Liver (tissue), 9 donors: Measurements from ENCODE around the gene PODN. TPM values are rescaled to one million over a fixed set of nuclear protein-coding genes. Genes with fewer than 3 reads are reported as not detected.

Source experiments
- DNase-seq: peaks from one replicate; pipeline ENCODE4 v3.0.0-alpha.2; 2017; ENCODE audit warnings: low spot score
- H3K27ac ChIP-seq, 2 donors: one replicate each; pipeline ENCODE4 v1.7.0; 2013; ENCODE audit warnings: inconsistent platforms in 2 of 2, low read length in 2 of 2, control low read depth in 1 of 2, low read depth in 1 of 2, mild to moderate bottlenecking in 1 of 2
- H3K27me3 ChIP-seq, 4 donors: one replicate each; pipeline versions ENCODE4 v1.6.1 to v1.7.0; 2013; ENCODE audit warnings: low read length in 3 of 4, inconsistent platforms in 1 of 4, mild to moderate bottlenecking in 1 of 4, moderate library complexity in 1 of 4; ENCODE audit not compliant: control insufficient read depth in 4 of 4, insufficient read depth in 4 of 4
- H3K36me3 ChIP-seq, 4 donors: one replicate each; pipeline versions ENCODE4 v1.6.1 to v1.7.0; 2013; ENCODE audit warnings: low read length in 3 of 4, mild to moderate bottlenecking in 3 of 4, low read depth in 1 of 4, moderate library complexity in 1 of 4; ENCODE audit not compliant: control insufficient read depth in 4 of 4, insufficient read depth in 3 of 4
- H3K4me1 ChIP-seq, 4 donors: one replicate each; pipeline versions ENCODE4 v1.6.1 to v1.7.0; 2013; ENCODE audit warnings: low read length in 3 of 4, mild to moderate bottlenecking in 3 of 4, moderate library complexity in 1 of 4; ENCODE audit not compliant: control insufficient read depth in 4 of 4, insufficient read depth in 4 of 4
- H3K4me3 ChIP-seq, 3 donors: one replicate each; pipeline versions ENCODE4 v1.6.1 to v1.7.0; 2013; ENCODE audit warnings: low read length in 3 of 3, control low read depth in 1 of 3, low read depth in 1 of 3, mild to moderate bottlenecking in 1 of 3
- H3K9ac ChIP-seq, 2 donors: one replicate each; pipeline ENCODE4 v1.7.0; 2013; ENCODE audit warnings: low read length in 2 of 2, mild to moderate bottlenecking in 2 of 2, moderate library complexity in 2 of 2, control low read depth in 1 of 2, low read depth in 1 of 2
- H3K9me3 ChIP-seq, 4 donors: one replicate each; pipeline versions ENCODE4 v1.6.1 to v1.7.0; 2013; ENCODE audit warnings: low read length in 3 of 4; ENCODE audit not compliant: control insufficient read depth in 4 of 4
- EGR1 ChIP-seq, 2 donors: IDR thresholded peaks; 2 replicates each; pipeline ENCODE4 v1.6.1; 2016 to 2018; ENCODE audit warnings: antibody characterized with exemption in 2 of 2, low read depth in 2 of 2
- FOXA1 ChIP-seq: IDR thresholded peaks from 2 replicates; pipeline ENCODE4 v1.6.1; 2016; ENCODE audit warnings: antibody characterized with exemption
- FOXA2 ChIP-seq: IDR thresholded peaks from 2 replicates; pipeline ENCODE4 v1.6.1; 2016; ENCODE audit warnings: antibody characterized with exemption
- GABPA ChIP-seq, 2 donors: IDR thresholded peaks in 1 of 2; conservative IDR thresholded peaks in 1 of 2; 2 replicates each; pipeline ENCODE4 v1.6.1; 2016; ENCODE audit warnings: antibody characterized with exemption in 2 of 2, mild to moderate bottlenecking in 1 of 2, moderate library complexity in 1 of 2
- HNF4A ChIP-seq, 2 donors: conservative IDR thresholded peaks; 2 replicates each; pipeline ENCODE4 v1.6.1; 2016; ENCODE audit warnings: antibody characterized with exemption in 2 of 2, mild to moderate bottlenecking in 2 of 2
- HNF4G ChIP-seq: IDR thresholded peaks from 2 replicates; pipeline ENCODE4 v1.6.1; 2016; ENCODE audit warnings: antibody characterized with exemption
- JUND ChIP-seq, 2 donors: IDR thresholded peaks; 2 replicates each; pipeline ENCODE4 v1.6.1; 2016; ENCODE audit warnings: antibody characterized with exemption in 2 of 2
- NR2F2 ChIP-seq: IDR thresholded peaks from 2 replicates; pipeline ENCODE4 v1.6.1; 2016; ENCODE audit warnings: antibody characterized with exemption
- RAD21 ChIP-seq, 2 donors: IDR thresholded peaks; 2 replicates each; pipeline ENCODE4 v1.6.1; 2016; ENCODE audit warnings: antibody characterized with exemption in 2 of 2, mild to moderate bottlenecking in 2 of 2
- RXRA ChIP-seq, 2 donors: IDR thresholded peaks; 2 replicates each; pipeline ENCODE4 v1.6.1; 2017 to 2018; ENCODE audit warnings: antibody characterized with exemption in 2 of 2, mild to moderate bottlenecking in 1 of 2
- SP1 ChIP-seq: IDR thresholded peaks from 2 replicates; pipeline ENCODE4 v1.6.1; 2018; ENCODE audit warnings: antibody characterized with exemption, mild to moderate bottlenecking
- TAF1 ChIP-seq: conservative IDR thresholded peaks from 2 replicates; pipeline ENCODE4 v1.6.1; 2016; ENCODE audit warnings: antibody characterized with exemption, mild to moderate bottlenecking
- YY1 ChIP-seq: IDR thresholded peaks from 2 replicates; pipeline ENCODE4 v1.6.1; 2016; ENCODE audit warnings: antibody characterized with exemption, mild to moderate bottlenecking
- WGBS: extraction: QIAGEN DNeasy Blood & Tissue Kit; methylation state at CpG from one replicate; pipeline ENCODE4 v1.1.7; 2013; 5-methylcytosine and 5-hydroxymethylcytosine counted together
- polyA plus RNA-seq, 2 donors: library from polyadenylated mRNA; stranded (reverse) in 1 of 2; unstranded in 1 of 2; fragments of 200-250 nt in 1 of 2; fragments of >200 nt in 1 of 2; fragmentation: Nextera tagmentation in 1 of 2; extraction: Ambion mirVana in 1 of 2; gene quantifications; one replicate each; pipeline versions ENCODE4 v1.2.1 to v1.2.3, GENCODE V29; 2013 to 2015
- total RNA-seq, 2 donors: library from RNA; depleted of rRNA; stranded (reverse); fragments of >200 nt; gene quantifications; one replicate each; pipeline ENCODE4 v1.2.3, GENCODE V29; 2014
- TF ChIP-seq, protein P1 (sequence below): IDR thresholded peaks from 2 replicates; pipeline ENCODE4 v1.6.1; 2016; ENCODE audit warnings: antibody characterized with exemption
- TF ChIP-seq, protein P2 (sequence below): IDR thresholded peaks from 2 replicates; pipeline ENCODE4 v1.6.1; 2016; ENCODE audit warnings: antibody characterized with exemption, mild to moderate bottlenecking
- TF ChIP-seq, protein P3 (sequence below): IDR thresholded peaks from 2 replicates; pipeline ENCODE4 v1.6.1; 2016; ENCODE audit warnings: antibody characterized with exemption
- TF ChIP-seq, protein P4 (sequence below): IDR thresholded peaks from 2 replicates; pipeline ENCODE4 v1.6.1; 2016; ENCODE audit warnings: antibody characterized with exemption
- donor health status: healthy.
- donor health status: healthy.
- donor health status: healthy.
- donor health status: healthy.
- donor health status: healthy.

Gene PODN
- total and polyA plus RNA-seq, 4 donors: 1.9 to 10.8 (median 6.3) TPM

DNA sequence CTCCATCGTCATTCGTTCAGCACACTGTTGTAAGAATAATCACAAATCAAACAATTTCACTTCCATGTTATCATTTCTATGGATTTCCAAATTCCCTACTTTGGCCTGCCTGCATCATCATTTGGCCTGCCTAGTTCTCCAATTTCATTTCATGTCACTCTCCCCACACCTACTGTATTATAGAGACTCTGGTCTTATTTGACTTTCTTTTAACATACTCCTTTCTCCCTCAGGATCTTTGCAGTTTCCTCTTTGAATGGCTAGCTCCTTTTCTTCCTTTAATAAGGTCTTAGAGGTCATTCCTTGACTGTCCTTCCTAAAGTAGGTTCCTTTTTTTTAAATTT lies 36.3 kb upstream of the PODN start:
- H3K9ac ChIP-seq: no peak overlapping the region
- no peak overlapping the region for H3K4me3 ChIP-seq
- no peak for DNase-seq
- no peak for TF ChIP-seq EGR1 (IDR thresholded peaks at IDR 0.05; ENCODE audit: low read depth in 2 of 2)
- no peak for TF ChIP-seq HNF4A (conservative IDR thresholded peaks at IDR 0.05)
- no peak for TF ChIP-seq GABPA (IDR thresholded peaks at IDR 0.05 in 1 of 2, conservative IDR thresholded peaks at IDR 0.05 in 1 of 2)
- TF ChIP-seq FOXA1: no peak
- no peak for TF ChIP-seq JUND (IDR thresholded peaks at IDR 0.05)
- no peak for TF ChIP-seq RXRA (IDR thresholded peaks at IDR 0.05)
- TF ChIP-seq, protein P1, sequence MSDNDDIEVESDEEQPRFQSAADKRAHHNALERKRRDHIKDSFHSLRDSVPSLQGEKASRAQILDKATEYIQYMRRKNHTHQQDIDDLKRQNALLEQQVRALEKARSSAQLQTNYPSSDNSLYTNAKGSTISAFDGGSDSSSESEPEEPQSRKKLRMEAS: no peak
- TF ChIP-seq TAF1: no peak
- TF ChIP-seq FOXA2: no peak
- TF ChIP-seq, protein P2, sequence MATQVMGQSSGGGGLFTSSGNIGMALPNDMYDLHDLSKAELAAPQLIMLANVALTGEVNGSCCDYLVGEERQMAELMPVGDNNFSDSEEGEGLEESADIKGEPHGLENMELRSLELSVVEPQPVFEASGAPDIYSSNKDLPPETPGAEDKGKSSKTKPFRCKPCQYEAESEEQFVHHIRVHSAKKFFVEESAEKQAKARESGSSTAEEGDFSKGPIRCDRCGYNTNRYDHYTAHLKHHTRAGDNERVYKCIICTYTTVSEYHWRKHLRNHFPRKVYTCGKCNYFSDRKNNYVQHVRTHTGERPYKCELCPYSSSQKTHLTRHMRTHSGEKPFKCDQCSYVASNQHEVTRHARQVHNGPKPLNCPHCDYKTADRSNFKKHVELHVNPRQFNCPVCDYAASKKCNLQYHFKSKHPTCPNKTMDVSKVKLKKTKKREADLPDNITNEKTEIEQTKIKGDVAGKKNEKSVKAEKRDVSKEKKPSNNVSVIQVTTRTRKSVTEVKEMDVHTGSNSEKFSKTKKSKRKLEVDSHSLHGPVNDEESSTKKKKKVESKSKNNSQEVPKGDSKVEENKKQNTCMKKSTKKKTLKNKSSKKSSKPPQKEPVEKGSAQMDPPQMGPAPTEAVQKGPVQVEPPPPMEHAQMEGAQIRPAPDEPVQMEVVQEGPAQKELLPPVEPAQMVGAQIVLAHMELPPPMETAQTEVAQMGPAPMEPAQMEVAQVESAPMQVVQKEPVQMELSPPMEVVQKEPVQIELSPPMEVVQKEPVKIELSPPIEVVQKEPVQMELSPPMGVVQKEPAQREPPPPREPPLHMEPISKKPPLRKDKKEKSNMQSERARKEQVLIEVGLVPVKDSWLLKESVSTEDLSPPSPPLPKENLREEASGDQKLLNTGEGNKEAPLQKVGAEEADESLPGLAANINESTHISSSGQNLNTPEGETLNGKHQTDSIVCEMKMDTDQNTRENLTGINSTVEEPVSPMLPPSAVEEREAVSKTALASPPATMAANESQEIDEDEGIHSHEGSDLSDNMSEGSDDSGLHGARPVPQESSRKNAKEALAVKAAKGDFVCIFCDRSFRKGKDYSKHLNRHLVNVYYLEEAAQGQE: no peak
- TF ChIP-seq, protein P3, sequence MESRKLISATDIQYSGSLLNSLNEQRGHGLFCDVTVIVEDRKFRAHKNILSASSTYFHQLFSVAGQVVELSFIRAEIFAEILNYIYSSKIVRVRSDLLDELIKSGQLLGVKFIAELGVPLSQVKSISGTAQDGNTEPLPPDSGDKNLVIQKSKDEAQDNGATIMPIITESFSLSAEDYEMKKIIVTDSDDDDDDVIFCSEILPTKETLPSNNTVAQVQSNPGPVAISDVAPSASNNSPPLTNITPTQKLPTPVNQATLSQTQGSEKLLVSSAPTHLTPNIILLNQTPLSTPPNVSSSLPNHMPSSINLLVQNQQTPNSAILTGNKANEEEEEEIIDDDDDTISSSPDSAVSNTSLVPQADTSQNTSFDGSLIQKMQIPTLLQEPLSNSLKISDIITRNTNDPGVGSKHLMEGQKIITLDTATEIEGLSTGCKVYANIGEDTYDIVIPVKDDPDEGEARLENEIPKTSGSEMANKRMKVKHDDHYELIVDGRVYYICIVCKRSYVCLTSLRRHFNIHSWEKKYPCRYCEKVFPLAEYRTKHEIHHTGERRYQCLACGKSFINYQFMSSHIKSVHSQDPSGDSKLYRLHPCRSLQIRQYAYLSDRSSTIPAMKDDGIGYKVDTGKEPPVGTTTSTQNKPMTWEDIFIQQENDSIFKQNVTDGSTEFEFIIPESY: no peak
- TF ChIP-seq YY1: no peak
- no peak for TF ChIP-seq NR2F2
- TF ChIP-seq, protein P4, sequence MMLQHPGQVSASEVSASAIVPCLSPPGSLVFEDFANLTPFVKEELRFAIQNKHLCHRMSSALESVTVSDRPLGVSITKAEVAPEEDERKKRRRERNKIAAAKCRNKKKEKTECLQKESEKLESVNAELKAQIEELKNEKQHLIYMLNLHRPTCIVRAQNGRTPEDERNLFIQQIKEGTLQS: no peak
- no peak for TF ChIP-seq SP1
- H3K36me3 ChIP-seq: peaks cover 3 to 36% (median 21%) of the 10 kb centered on the region in 4 donors
- H3K27ac ChIP-seq: peak overlapping the region; percentile 72 to 83
- WGBS: 56% methylated on average over 2 of the region's 2 CpGs
- H3K4me1 ChIP-seq: peaks cover 8 to 14% (median 10%) of the 10 kb centered on the region in 4 donors
- no peaks in the 10 kb centered on the region for H3K27me3 ChIP-seq
- H3K9me3 ChIP-seq: no peaks in the 10 kb centered on the region

DNA sequence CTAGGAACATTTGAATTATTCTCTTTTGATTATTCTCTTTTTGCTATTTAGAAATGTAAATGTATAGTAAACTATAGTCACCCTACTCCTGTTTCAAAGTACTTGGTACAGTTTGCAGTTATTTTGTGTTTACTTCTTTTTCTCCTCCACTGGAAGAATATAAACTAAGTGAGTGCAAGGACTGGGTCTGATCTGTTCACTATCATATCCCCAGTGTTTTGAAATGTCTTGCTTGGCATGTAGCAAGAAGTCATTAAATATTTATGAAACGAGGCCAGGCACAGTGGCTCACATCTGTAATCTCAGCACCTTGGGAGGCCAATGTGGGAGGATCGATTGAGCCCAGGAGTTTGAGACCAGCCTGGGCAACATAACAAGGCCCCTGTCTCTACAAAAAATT lies 35.8 kb upstream of the PODN start:
- H3K27ac ChIP-seq: no peak overlapping the region
- no peak for DNase-seq
- peaks cover 3 to 41% (median 22%) of the 10 kb centered on the region in 4 donors for H3K36me3 ChIP-seq
- H3K9ac ChIP-seq: no peak overlapping the region
- H3K4me3 ChIP-seq: no peak overlapping the region
- 76% methylated on average over 2 of the region's 2 CpGs for WGBS
- H3K4me1 ChIP-seq: peaks cover 8 to 14% (median 10%) of the 10 kb centered on the region in 4 donors
- H3K9me3 ChIP-seq: no peaks in the 10 kb centered on the region
- H3K27me3 ChIP-seq: no peaks in the 10 kb centered on the region
- TF ChIP-seq HNF4A (conservative IDR thresholded peaks at IDR 0.05) (no peak), JUND (IDR thresholded peaks at IDR 0.05) (no peak), HNF4G (no peak), FOXA1 (no peak), TAF1 (no peak), SP1 (no peak), GABPA (IDR thresholded peaks at IDR 0.05 in 1 of 2, conservative IDR thresholded peaks at IDR 0.05 in 1 of 2) (no peak), RAD21 (IDR thresholded peaks at IDR 0.05) (no peak)
- TF ChIP-seq, protein P3: no peak
- TF ChIP-seq, protein P1: no peak
